PFSK-1 (cell line): Measurements from ENCODE around the gene VARS2.

Experiments used
- FOXP2 ChIP-seq: optimal IDR thresholded peaks from 2 replicates; pipeline ENCODE3; 2011; ENCODE audit warnings: borderline replicate concordance, control low read depth, inconsistent platforms; ENCODE audit not compliant: insufficient read depth; ENCODE audit errors: extremely low read length, extremely low read depth
- POLR2AphosphoS5 ChIP-seq: IDR thresholded peaks from 2 replicates; pipeline ENCODE4 v1.6.1; 2012; ENCODE audit warnings: low read depth, mild to moderate bottlenecking, control low read depth, low read length, moderate library complexity
- SIN3A ChIP-seq: IDR thresholded peaks from 2 replicates; pipeline ENCODE4 v1.6.1; 2012; ENCODE audit warnings: mild to moderate bottlenecking, low read length, moderate library complexity, borderline replicate concordance; ENCODE audit not compliant: insufficient read depth
- TAF1 ChIP-seq: IDR thresholded peaks from 2 replicates; pipeline ENCODE4 v1.6.1; 2012; ENCODE audit warnings: low read length, control low read depth, borderline replicate concordance; ENCODE audit not compliant: insufficient read depth
- TF ChIP-seq, protein P1 (sequence below), 2 experiments: IDR thresholded peaks; 2 replicates each; pipeline versions ENCODE4 v1.6.1 to v1.8.0; 2011 to 2012; ENCODE audit warnings: low read depth in 2 of 2, low read length in 2 of 2, control low read depth in 1 of 2, inconsistent platforms in 1 of 2, mild to moderate bottlenecking in 1 of 2, moderate library complexity in 1 of 2; ENCODE audit not compliant: insufficient read depth in 1 of 2

VARS2 gene

DNA sequence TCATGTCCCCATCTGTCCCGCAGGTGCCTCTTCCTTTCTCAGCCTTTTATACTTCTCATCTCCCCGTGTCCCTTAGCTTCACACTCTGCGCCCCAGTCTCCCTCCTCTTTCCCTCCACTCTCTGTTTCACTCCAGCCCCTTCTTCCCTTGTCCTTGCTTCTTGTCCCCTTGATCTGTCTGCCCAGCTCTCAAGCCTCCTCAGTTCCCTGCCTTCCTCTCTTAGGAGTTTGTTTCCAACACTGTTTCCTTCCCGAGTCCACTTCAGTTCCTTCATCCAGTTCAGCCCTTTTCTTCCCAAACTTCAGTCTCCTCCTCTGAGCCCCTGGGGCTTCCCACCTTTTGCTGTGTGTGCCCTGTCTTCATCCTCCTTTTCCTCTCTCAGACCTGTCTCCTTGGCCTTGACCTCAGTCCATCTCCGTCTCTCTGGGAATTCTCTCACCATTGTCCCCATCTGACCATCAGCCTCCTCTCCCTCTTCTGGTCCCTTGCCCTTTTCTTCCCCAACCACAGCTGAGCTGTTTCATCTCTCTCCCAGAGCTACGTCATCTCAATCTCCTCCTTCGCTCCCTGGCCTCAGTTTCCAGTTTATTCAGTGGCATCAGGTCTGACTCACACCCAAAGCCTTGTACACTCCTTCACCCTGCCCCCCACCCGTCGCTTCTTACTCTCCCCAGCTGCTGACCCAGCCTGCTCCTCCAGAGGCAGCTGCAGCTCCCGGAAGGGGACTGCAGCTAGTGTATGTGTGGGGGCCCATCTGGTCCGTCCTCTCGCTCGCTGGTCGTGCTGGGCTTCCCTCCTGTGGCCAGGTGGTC is 32.4 kb upstream of the VARS2 start:
- TF ChIP-seq POLR2AphosphoS5 (no peak), SIN3A (no peak), FOXP2 (no peak), TAF1 (no peak)
- TF ChIP-seq, protein P1, sequence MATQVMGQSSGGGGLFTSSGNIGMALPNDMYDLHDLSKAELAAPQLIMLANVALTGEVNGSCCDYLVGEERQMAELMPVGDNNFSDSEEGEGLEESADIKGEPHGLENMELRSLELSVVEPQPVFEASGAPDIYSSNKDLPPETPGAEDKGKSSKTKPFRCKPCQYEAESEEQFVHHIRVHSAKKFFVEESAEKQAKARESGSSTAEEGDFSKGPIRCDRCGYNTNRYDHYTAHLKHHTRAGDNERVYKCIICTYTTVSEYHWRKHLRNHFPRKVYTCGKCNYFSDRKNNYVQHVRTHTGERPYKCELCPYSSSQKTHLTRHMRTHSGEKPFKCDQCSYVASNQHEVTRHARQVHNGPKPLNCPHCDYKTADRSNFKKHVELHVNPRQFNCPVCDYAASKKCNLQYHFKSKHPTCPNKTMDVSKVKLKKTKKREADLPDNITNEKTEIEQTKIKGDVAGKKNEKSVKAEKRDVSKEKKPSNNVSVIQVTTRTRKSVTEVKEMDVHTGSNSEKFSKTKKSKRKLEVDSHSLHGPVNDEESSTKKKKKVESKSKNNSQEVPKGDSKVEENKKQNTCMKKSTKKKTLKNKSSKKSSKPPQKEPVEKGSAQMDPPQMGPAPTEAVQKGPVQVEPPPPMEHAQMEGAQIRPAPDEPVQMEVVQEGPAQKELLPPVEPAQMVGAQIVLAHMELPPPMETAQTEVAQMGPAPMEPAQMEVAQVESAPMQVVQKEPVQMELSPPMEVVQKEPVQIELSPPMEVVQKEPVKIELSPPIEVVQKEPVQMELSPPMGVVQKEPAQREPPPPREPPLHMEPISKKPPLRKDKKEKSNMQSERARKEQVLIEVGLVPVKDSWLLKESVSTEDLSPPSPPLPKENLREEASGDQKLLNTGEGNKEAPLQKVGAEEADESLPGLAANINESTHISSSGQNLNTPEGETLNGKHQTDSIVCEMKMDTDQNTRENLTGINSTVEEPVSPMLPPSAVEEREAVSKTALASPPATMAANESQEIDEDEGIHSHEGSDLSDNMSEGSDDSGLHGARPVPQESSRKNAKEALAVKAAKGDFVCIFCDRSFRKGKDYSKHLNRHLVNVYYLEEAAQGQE (IDR thresholded peaks at IDR 0.05; ENCODE audit: insufficient read depth in 1 of 2, low read depth in 2 of 2, low read length in 2 of 2) = no peak

DNA sequence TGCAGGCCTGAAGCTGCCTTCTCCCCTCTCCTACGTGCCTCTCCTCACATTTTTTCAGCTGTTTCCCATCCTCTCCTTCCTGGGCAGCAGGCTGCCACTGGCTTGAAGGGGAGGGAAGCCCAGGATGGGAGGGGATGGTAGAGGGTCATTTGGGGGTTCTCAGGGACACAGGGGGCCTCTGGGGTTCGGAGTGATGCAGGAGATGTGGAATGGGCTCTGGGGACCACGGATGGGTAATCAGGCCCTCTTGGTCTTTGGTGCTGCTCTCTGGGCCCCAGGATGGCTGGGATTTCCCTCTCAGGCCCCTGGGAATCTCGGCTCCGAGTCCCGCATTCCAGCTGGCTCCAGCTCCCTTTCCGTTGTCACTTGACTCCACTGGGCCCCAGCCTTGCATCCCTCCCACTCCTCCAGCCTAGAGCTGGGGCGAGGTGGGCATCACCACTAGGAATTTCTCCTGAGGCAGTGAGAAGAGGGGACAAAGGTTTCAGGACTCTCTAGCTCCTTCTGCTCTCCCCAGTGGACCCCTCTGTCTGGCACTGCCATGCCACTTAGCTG is 31.8 kb upstream of the VARS2 start:
- TF ChIP-seq, protein P1 (IDR thresholded peaks at IDR 0.05; ENCODE audit: insufficient read depth in 1 of 2, low read depth in 2 of 2, low read length in 2 of 2) = no peak
- no peak for TF ChIP-seq POLR2AphosphoS5
- no peak for TF ChIP-seq FOXP2
- TF ChIP-seq TAF1 = no peak
- TF ChIP-seq SIN3A = no peak

DNA sequence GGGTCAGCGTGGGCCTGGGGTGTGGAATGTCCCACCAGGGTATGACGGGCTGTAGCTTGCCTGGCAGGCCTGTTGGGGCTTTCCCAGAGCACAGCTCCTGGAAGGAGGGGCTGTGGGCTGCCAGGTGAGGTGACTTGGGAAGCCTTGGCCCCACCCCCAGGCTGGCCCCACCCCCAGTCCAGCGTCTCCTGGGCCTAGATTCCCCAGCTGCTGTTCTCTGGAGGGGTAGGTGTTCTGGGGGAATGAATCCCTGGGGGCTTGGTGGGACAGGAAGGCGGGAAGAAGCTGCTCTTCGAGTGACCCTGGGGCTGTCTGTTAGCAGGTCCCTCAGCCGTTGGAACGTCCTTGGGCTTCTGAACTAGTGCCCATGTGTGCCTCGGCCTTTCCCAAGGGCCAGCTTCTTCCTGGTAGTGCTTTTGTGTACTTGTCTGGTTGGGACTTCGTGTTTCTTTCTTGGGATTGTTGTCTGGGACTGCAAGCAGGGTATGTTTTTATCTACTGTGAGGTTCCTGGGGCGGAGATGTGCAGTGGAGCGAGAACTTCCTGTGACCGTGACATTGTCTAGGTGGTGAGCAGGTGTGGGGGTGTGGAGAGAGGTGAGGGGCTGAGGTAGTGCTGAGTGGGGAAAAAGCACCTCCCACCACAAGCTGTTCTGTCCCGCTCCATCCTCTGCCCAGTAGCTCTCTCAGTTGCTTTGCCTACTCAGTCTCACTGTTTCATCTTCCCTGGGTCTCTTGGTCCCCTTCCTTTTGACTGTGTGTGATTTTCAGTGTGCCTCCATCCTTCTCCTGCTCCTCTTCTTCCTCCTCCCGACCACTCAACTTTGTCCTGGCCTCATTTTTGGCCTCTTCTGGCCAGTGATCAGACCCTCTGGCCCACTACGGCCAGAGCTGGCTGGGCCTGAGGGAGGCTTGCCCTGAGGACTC is 31.0 kb upstream of the VARS2 start:
- TF ChIP-seq TAF1 (no peak), SIN3A (no peak)

DNA sequence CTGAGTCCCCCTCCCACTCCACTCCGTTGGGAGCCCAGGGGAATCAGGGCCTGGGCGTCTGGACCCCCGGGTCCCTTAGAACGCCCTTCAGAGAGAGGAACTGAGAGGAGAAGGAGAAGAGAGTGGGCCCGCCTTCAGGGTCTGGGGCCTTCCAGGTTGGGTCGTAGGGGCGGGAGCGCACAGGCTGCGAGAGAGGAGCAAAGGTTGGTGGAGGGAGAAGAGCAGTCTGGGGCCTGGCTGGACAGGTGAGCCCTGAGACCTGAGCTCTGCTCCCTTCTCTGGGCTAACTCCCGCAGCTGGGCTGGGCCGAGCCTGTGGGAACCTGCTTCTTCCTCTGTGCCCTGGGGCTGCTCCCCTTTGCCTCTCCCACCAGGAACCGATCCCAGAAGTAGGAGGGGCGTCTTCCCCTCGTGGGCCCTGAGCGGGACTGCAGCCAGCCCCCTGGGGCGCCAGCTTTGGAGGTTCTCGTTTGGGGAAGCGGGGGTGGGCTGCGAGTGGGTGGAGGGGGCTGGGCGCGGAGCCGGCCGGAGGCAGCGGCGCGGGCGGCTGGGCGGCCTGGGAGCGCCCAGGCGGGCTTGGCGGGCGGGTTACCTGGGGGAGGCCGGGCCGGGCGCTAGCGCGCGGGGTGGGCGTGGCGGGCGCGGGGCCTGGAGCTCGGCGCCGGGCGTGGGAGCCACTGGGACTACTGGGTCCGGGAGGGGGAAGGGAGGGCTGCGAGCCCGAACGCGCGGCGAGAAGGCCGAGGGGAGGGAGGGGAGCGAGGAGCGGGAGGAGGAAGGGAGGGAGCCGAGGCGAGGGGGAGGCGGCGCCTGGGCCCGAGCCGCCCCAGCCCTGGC is 30.1 kb upstream of the VARS2 start, which contains the start of gene DDR1:
DDR1 (plus strand) TSS at position 835 of the 836 bp plus-strand sequence. CDS start 4,211 bp downstream, outside the sequence.
- no peak for TF ChIP-seq POLR2AphosphoS5
- TF ChIP-seq SIN3A = no peak
- no peak for TF ChIP-seq TAF1
- TF ChIP-seq FOXP2 = peak; percentile 8
- TF ChIP-seq, protein P1 (IDR thresholded peaks at IDR 0.05; ENCODE audit: insufficient read depth in 1 of 2, low read depth in 2 of 2, low read length in 2 of 2) = no peak
